T-helper 2 cell treated with Interferon-gamma antibody and Interleukin-4, amounts not matched to agents 100 ng/mL and 5 ng/mL, for 36 hours (primary cell): ENCODE results near the gene XAGE2. TPM values are rescaled to one million over a fixed set of nuclear protein-coding genes. Genes with fewer than 3 reads are reported as not detected.

Experiments
- intact Hi-C: fragments of 100-400 bp; cut with micrococcal nuclease; formaldehyde crosslinking; loops from one replicate; pipeline ENCODE4 v1.15.1; 2023
- total RNA-seq: library from RNA; stranded (reverse); gene quantifications from 2 replicates; pipeline ENCODE4 v1.2.3, GENCODE V29; 2022

Gene XAGE2
- total RNA-seq, 1 donor from 2014 or later, result not detected

GRCh38 chrX:52424656-52425055 lies 55.8 kb downstream of the XAGE2 start:
- intact Hi-C loops, result no loop called here

Other genes with a start within 250 kb of the XAGE2 start
- gene MAGED4, start 184.1 kb upstream of the XAGE2 start, total RNA-seq, result not detected in 2 replicates
- gene XAGE1A, start 126.8 kb downstream of the XAGE2 start, total RNA-seq, result not detected in 2 replicates
- gene XAGE1B, start 148.0 kb downstream of the XAGE2 start, total RNA-seq, result not detected in 2 replicates